ENCODE data around the gene NAA50. TPM values are rescaled to one million over a fixed set of nuclear protein-coding genes. Genes with fewer than 3 reads are reported as not detected.

Gene NAA50
- total RNA-seq, 1 donor from 2014 or later: 83.1 TPM

- TF ChIP-seq CTCF (IDR thresholded peaks at IDR 0.05): no peak
- Mint-ChIP-seq H3K27ac (ENCODE audit: unreplicated experiment) (peak overlapping the region; percentile 34), H3K27me3 (ENCODE audit: unreplicated experiment) (no peaks in the 10 kb centered on the region), H3K36me3 (ENCODE audit: unreplicated experiment) (peaks cover 4% of the 10 kb centered on the region), H3K4me3 (ENCODE audit: unreplicated experiment) (no peak overlapping the region), H3K4me1 (ENCODE audit: unreplicated experiment) (peaks cover 5% of the 10 kb centered on the region), H3K9me3 (ENCODE audit: unreplicated experiment) (no peaks in the 10 kb centered on the region)
- DNase-seq (ENCODE audit: extremely low spot score, unreplicated experiment): no peak
These were observed 23.5 kb upstream of the NAA50 start for GRCh38 chr3:113769551-113769950.

GRCh38 chr3:113764698-113765097 is 18.6 kb upstream of the NAA50 start:
- DNase-seq (ENCODE audit: extremely low spot score, unreplicated experiment): no peak
- Mint-ChIP-seq H3K27ac (ENCODE audit: unreplicated experiment) (no peak overlapping the region), H3K9me3 (ENCODE audit: unreplicated experiment) (no peaks in the 10 kb centered on the region), H3K4me1 (ENCODE audit: unreplicated experiment) (peaks cover 5% of the 10 kb centered on the region), H3K36me3 (ENCODE audit: unreplicated experiment) (no peaks in the 10 kb centered on the region), H3K4me3 (ENCODE audit: unreplicated experiment) (no peak overlapping the region), H3K27me3 (ENCODE audit: unreplicated experiment) (no peaks in the 10 kb centered on the region)
- no peak for TF ChIP-seq CTCF (IDR thresholded peaks at IDR 0.05)

GRCh38 chr3:113758389-113759024 is 12.5 kb upstream of the NAA50 start:
- H3K9me3 Mint-ChIP-seq (ENCODE audit: unreplicated experiment): peaks cover 8% of the 10 kb centered on the region

GRCh38 chr3:113754494-113755159 is 8.6 kb upstream of the NAA50 start:
- Mint-ChIP-seq H3K4me1 (ENCODE audit: unreplicated experiment) (peaks cover 4% of the 10 kb centered on the region), H3K9me3 (ENCODE audit: unreplicated experiment) (peaks cover 8% of the 10 kb centered on the region), H3K4me3 (ENCODE audit: unreplicated experiment) (no peak overlapping the region), H3K27me3 (ENCODE audit: unreplicated experiment) (no peaks in the 10 kb centered on the region), H3K27ac (ENCODE audit: unreplicated experiment) (no peak overlapping the region), H3K36me3 (ENCODE audit: unreplicated experiment) (peaks cover 7% of the 10 kb centered on the region)
- DNase-seq (ENCODE audit: extremely low spot score, unreplicated experiment): no peak
- TF ChIP-seq CTCF (IDR thresholded peaks at IDR 0.05): no peak

More at GRCh38 chr3:113758389-113759024, 12.5 kb upstream of the NAA50 start:
- Mint-ChIP-seq H3K27me3 (ENCODE audit: unreplicated experiment) (no peaks in the 10 kb centered on the region), H3K4me3 (ENCODE audit: unreplicated experiment) (no peak overlapping the region), H3K27ac (ENCODE audit: unreplicated experiment) (no peak overlapping the region), H3K4me1 (ENCODE audit: unreplicated experiment) (no peaks in the 10 kb centered on the region), H3K36me3 (ENCODE audit: unreplicated experiment) (peaks cover 7% of the 10 kb centered on the region)
- no peak for TF ChIP-seq CTCF (IDR thresholded peaks at IDR 0.05)
- DNase-seq (ENCODE audit: extremely low spot score, unreplicated experiment): no peak

- Mint-ChIP-seq H3K27ac (ENCODE audit: unreplicated experiment) (no peak overlapping the region), H3K36me3 (ENCODE audit: unreplicated experiment) (peaks cover 3% of the 10 kb centered on the region), H3K9me3 (ENCODE audit: unreplicated experiment) (peaks cover 3% of the 10 kb centered on the region), H3K4me3 (ENCODE audit: unreplicated experiment) (no peak overlapping the region), H3K27me3 (ENCODE audit: unreplicated experiment) (no peaks in the 10 kb centered on the region), H3K4me1 (ENCODE audit: unreplicated experiment) (peaks cover 13% of the 10 kb centered on the region)
- DNase-seq (ENCODE audit: extremely low spot score, unreplicated experiment): no peak
- TF ChIP-seq CTCF (IDR thresholded peaks at IDR 0.05): no peak
These were observed 7.4 kb upstream of the NAA50 start for GRCh38 chr3:113753376-113753985.
